Mesenchymal stem cell (in vitro differentiated cells and primary cell): ENCODE measurements around the gene AKAP7.
A peak's percentile ranks its signal among the peaks of the same experiment; 100 is the strongest.

Experiments used
- DNase-seq: peaks from one replicate; pipeline ENCODE4 v3.0.0-alpha.2; 2013
- H2AFZ ChIP-seq: one replicate; pipeline ENCODE4 v1.6.1; 2013; ENCODE audit warnings: low read depth, mild to moderate bottlenecking, control low read depth, inconsistent platforms, low read length, moderate library complexity
- H2AK5ac ChIP-seq: 2 replicates; pipeline ENCODE4 v1.6.1; 2013; ENCODE audit warnings: low read length, moderate library complexity, mild to moderate bottlenecking, inconsistent platforms; ENCODE audit not compliant: severe bottlenecking
- H2BK120ac ChIP-seq: one replicate; pipeline ENCODE4 v1.6.1; 2013; ENCODE audit warnings: low read depth, mild to moderate bottlenecking, inconsistent platforms, low read length, moderate library complexity
- H2BK12ac ChIP-seq, 2 experiments: one replicate each; pipeline ENCODE4 v1.6.1; 2013; ENCODE audit warnings: inconsistent platforms in 2 of 2, low read length in 2 of 2, mild to moderate bottlenecking in 2 of 2, moderate library complexity in 2 of 2, control low read depth in 1 of 2
- H2BK15ac ChIP-seq: one replicate; pipeline ENCODE4 v1.6.1; 2013; ENCODE audit warnings: mild to moderate bottlenecking, low read depth, inconsistent platforms; ENCODE audit not compliant: poor library complexity, severe bottlenecking
- H2BK5ac ChIP-seq: 2 replicates; pipeline ENCODE4 v1.6.1; 2013; ENCODE audit warnings: low read depth, mild to moderate bottlenecking, low read length, control low read depth, inconsistent platforms; ENCODE audit not compliant: poor library complexity, severe bottlenecking
- H3K14ac ChIP-seq, 2 experiments: one replicate each; pipeline ENCODE4 v1.6.1; 2013; ENCODE audit warnings: inconsistent platforms in 2 of 2, low read length in 2 of 2, control low read depth in 1 of 2, mild to moderate bottlenecking in 1 of 2, moderate library complexity in 1 of 2
- H3K18ac ChIP-seq, 2 experiments: one replicate each; pipeline ENCODE4 v1.6.1; 2013; ENCODE audit warnings: inconsistent platforms in 2 of 2, low read length in 2 of 2, control low read depth in 1 of 2, low read depth in 1 of 2, mild to moderate bottlenecking in 1 of 2
- H3K23ac ChIP-seq, 2 experiments: one replicate each; pipeline ENCODE4 v1.6.1; 2013; ENCODE audit warnings: inconsistent platforms in 2 of 2, low read length in 2 of 2, mild to moderate bottlenecking in 2 of 2, moderate library complexity in 2 of 2, control low read depth in 1 of 2
- H3K27ac ChIP-seq: 2 replicates; pipeline ENCODE4 v1.5.1; 2013; ENCODE audit warnings: mild to moderate bottlenecking, moderate library complexity, low read length, control low read depth, inconsistent platforms; ENCODE audit not compliant: poor library complexity, severe bottlenecking
- H3K27me3 ChIP-seq, 2 experiments: 2 replicates each; pipeline versions ENCODE4 v1.6.1 to v1.7.0; 2013; ENCODE audit warnings: low read length in 2 of 2, mild to moderate bottlenecking in 2 of 2, moderate library complexity in 2 of 2, control low read depth in 1 of 2, inconsistent platforms in 1 of 2; ENCODE audit not compliant: control insufficient read depth in 1 of 2, insufficient read depth in 1 of 2
- H3K36me3 ChIP-seq, 2 experiments: 2 replicates each; pipeline versions ENCODE4 v1.6.1 to v1.7.0; 2013; ENCODE audit warnings: low read length in 2 of 2, control low read depth in 1 of 2, inconsistent platforms in 1 of 2, low read depth in 1 of 2, mild to moderate bottlenecking in 1 of 2; ENCODE audit not compliant: insufficient read depth in 2 of 2, control insufficient read depth in 1 of 2
- H3K4ac ChIP-seq, 2 experiments: one replicate each; pipeline ENCODE4 v1.6.1; 2013; ENCODE audit warnings: inconsistent platforms in 2 of 2, low read length in 2 of 2, mild to moderate bottlenecking in 2 of 2, moderate library complexity in 2 of 2, control low read depth in 1 of 2, low read depth in 1 of 2
- H3K4me1 ChIP-seq: 2 replicates; pipeline ENCODE4 v1.6.1; 2013; ENCODE audit warnings: low read depth, low read length, control low read depth; ENCODE audit not compliant: control insufficient read depth, insufficient read depth
- H3K4me2 ChIP-seq: 2 replicates; pipeline ENCODE4 v1.6.1; 2013; ENCODE audit warnings: low read length, mild to moderate bottlenecking, inconsistent platforms; ENCODE audit not compliant: poor library complexity, severe bottlenecking
- H3K4me3 ChIP-seq, 2 experiments: 2 replicates each; pipeline versions ENCODE4 v1.5.1 to v1.7.0; 2013; ENCODE audit warnings: low read length in 2 of 2, mild to moderate bottlenecking in 2 of 2, control low read depth in 1 of 2, low read depth in 1 of 2; ENCODE audit not compliant: insufficient read depth in 1 of 2
- H3K79me1 ChIP-seq: replicated peaks from 2 replicates; pipeline ENCODE4 v1.6.1; 2013; ENCODE audit warnings: mild to moderate bottlenecking, control low read depth, low read length, inconsistent platforms; ENCODE audit not compliant: poor library complexity, severe bottlenecking
- H3K9ac ChIP-seq: 2 replicates; pipeline ENCODE4 v1.7.0; 2013; ENCODE audit warnings: mild to moderate bottlenecking, low read length, moderate library complexity
- H3K9me3 ChIP-seq: 2 replicates; pipeline ENCODE4 v1.7.0; 2013; ENCODE audit warnings: mild to moderate bottlenecking, low read length; ENCODE audit not compliant: control insufficient read depth
- H4K8ac ChIP-seq: one replicate; pipeline ENCODE4 v1.6.1; 2013; ENCODE audit warnings: inconsistent platforms, mild to moderate bottlenecking, low read length, moderate library complexity
- H4K91ac ChIP-seq: one replicate; pipeline ENCODE4 v1.6.1; 2013; ENCODE audit warnings: mild to moderate bottlenecking, low read length, inconsistent platforms
- WGBS: methylation state at CpG from one replicate; pipeline ENCODE4 v1.1.7; 2013; ENCODE audit warnings: mixed read lengths; 5-methylcytosine and 5-hydroxymethylcytosine counted together

The AKAP7 gene

GRCh38 chr6:131212024-131212423 is 76.8 kb downstream of the AKAP7 start:
- no peak overlapping the region for H2BK120ac ChIP-seq
- H3K4ac ChIP-seq: no peak overlapping the region
- H2AK5ac ChIP-seq: no peak overlapping the region
- no peak overlapping the region for H2AFZ ChIP-seq
- H3K9me3 ChIP-seq: no peaks in the 10 kb centered on the region
- H3K4me1 ChIP-seq: no peaks in the 10 kb centered on the region
- H2BK5ac ChIP-seq: no peak overlapping the region
- no peak overlapping the region for H3K18ac ChIP-seq
- H3K4me3 ChIP-seq: no peak overlapping the region
- H3K36me3 ChIP-seq: no peaks in the 10 kb centered on the region
- no peak overlapping the region for H3K14ac ChIP-seq
- no peak overlapping the region for H3K27ac ChIP-seq
- H2BK15ac ChIP-seq: no peak overlapping the region
- 91% methylated on average over 4 of the region's 5 CpGs for WGBS
- no peak overlapping the region for H3K23ac ChIP-seq
- H3K27me3 ChIP-seq: no peaks in the 10 kb centered on the region
- no peak overlapping the region for H2BK12ac ChIP-seq
- no peak overlapping the region for H4K91ac ChIP-seq
- no peak overlapping the region for H3K9ac ChIP-seq
- no peak overlapping the region for H3K4me2 ChIP-seq
- DNase-seq: no peak
- no peaks in the 10 kb centered on the region for H3K79me1 ChIP-seq
- H4K8ac ChIP-seq: no peak overlapping the region

- Histone ChIP-seq H3K9me3 (no peaks in the 10 kb centered on the region), H3K4ac (no peak overlapping the region), H3K4me1 (no peaks in the 10 kb centered on the region), H3K18ac (no peak overlapping the region), H3K23ac (no peak overlapping the region), H3K14ac (no peak overlapping the region), H2BK15ac (no peak overlapping the region), H4K91ac (no peak overlapping the region), H2AFZ (no peak overlapping the region), H3K27me3 (no peaks in the 10 kb centered on the region), H3K36me3 (no peaks in the 10 kb centered on the region), H3K4me3 (no peak overlapping the region), H3K79me1 (no peaks in the 10 kb centered on the region), H3K9ac (no peak overlapping the region), H3K4me2 (no peak overlapping the region), H2BK120ac (no peak overlapping the region), H2BK12ac (no peak overlapping the region), H4K8ac (no peak overlapping the region), H2AK5ac (no peak overlapping the region), H3K27ac (no peak overlapping the region), H2BK5ac (no peak overlapping the region)
- no CpG with 5 or more reads among the region's 1 CpG for WGBS
- no peak for DNase-seq
Measured at GRCh38 chr6:131212913-131213312, 77.6 kb downstream of the AKAP7 start.

DNA sequence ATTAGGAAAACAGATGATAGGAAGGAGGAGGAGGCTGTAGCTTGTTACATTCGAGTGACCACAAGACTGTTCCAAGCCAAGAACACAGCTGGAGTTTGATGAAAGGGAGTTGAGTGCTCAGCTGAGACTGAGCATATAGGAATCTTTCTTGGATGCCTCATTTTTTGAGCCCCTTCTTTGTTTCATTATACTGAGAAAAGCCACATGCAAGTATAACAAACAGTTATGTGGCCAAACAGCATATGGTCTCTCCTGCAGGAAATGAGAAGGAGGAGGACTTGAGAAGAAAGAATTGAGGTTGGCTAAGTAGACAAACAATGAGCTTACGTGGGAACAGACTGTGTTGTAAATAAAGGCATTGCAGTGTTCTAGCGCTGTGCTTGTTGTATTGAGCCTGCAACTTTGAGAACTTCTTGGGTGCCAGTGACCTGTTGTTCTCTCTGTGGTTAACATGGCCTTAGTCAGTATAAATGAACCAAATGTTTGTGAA is 78.3 kb downstream of the AKAP7 start:
- no peak overlapping the region for H3K9ac ChIP-seq
- H3K4me2 ChIP-seq: no peak overlapping the region
- no peaks in the 10 kb centered on the region for H3K79me1 ChIP-seq
- H3K23ac ChIP-seq: no peak overlapping the region
- no peak overlapping the region for H4K91ac ChIP-seq
- H3K9me3 ChIP-seq: no peaks in the 10 kb centered on the region
- H2BK120ac ChIP-seq: no peak overlapping the region
- H3K27ac ChIP-seq: no peak overlapping the region
- H2AK5ac ChIP-seq: no peak overlapping the region
- H3K27me3 ChIP-seq: no peaks in the 10 kb centered on the region
- no peak overlapping the region for H3K18ac ChIP-seq
- H4K8ac ChIP-seq: no peak overlapping the region
- H3K4me1 ChIP-seq: no peaks in the 10 kb centered on the region
- H3K4ac ChIP-seq: no peak overlapping the region
- WGBS: 75% methylated on average over 3 of the region's 3 CpGs
- peak; percentile 37 for DNase-seq
- no peaks in the 10 kb centered on the region for H3K36me3 ChIP-seq
- H2AFZ ChIP-seq: no peak overlapping the region
- no peak overlapping the region for H2BK5ac ChIP-seq
- no peak overlapping the region for H2BK15ac ChIP-seq
- H3K4me3 ChIP-seq: no peak overlapping the region
- no peak overlapping the region for H2BK12ac ChIP-seq
- no peak overlapping the region for H3K14ac ChIP-seq

GRCh38 chr6:131215219-131215618 is 80.0 kb downstream of the AKAP7 start:
- H3K14ac ChIP-seq: no peak overlapping the region
- no peak overlapping the region for H2BK5ac ChIP-seq
- H3K27ac ChIP-seq: no peak overlapping the region
- H4K91ac ChIP-seq: no peak overlapping the region
- H4K8ac ChIP-seq: no peak overlapping the region
- H3K9ac ChIP-seq: no peak overlapping the region
- no peak overlapping the region for H3K23ac ChIP-seq
- H3K4me2 ChIP-seq: no peak overlapping the region
- H2AFZ ChIP-seq: no peak overlapping the region
- no peak overlapping the region for H3K4me3 ChIP-seq
- H2BK15ac ChIP-seq: no peak overlapping the region
- no peaks in the 10 kb centered on the region for H3K4me1 ChIP-seq
- H3K79me1 ChIP-seq: no peaks in the 10 kb centered on the region
- H3K18ac ChIP-seq: no peak overlapping the region
- no peaks in the 10 kb centered on the region for H3K9me3 ChIP-seq
- H3K27me3 ChIP-seq: no peaks in the 10 kb centered on the region
- no peak overlapping the region for H2BK120ac ChIP-seq
- 90% methylated on average over 5 of the region's 5 CpGs for WGBS
- no peaks in the 10 kb centered on the region for H3K36me3 ChIP-seq
- no peak overlapping the region for H2BK12ac ChIP-seq
- DNase-seq: no peak
- H3K4ac ChIP-seq: no peak overlapping the region
- no peak overlapping the region for H2AK5ac ChIP-seq
